ENCODE measurements around the gene GLI3.

GRCh38 chr7:42125321-42125720 lies 111.7 kb downstream of the GLI3 start:
- TF ChIP-seq EZH2 (IDR thresholded peaks at IDR 0.05; ENCODE audit: borderline replicate concordance, low read length), result no peak
- no peak for TF ChIP-seq CTCF (conservative IDR thresholded peaks at IDR 0.05 in 1 of 2, IDR thresholded peaks at IDR 0.05 in 1 of 2; ENCODE audit: extremely low read depth in 1 of 2, insufficient read depth in 1 of 2, low read depth in 1 of 2, low read length in 2 of 2)
